HG03025 (cell line): Measurements from ENCODE around the gene MAGI3.

ENCODE experiments used
- ATAC-seq: cut with Tn5 transposase; IDR thresholded peaks from one replicate; pipeline ENCODE4 v1.9.1; 2021; ENCODE audit warnings: mild to moderate bottlenecking, moderate library complexity; ENCODE audit not compliant: unreplicated experiment, low FRiP score

The MAGI3 gene

GRCh38 chr1:113641396-113641795 lies 251.1 kb downstream of the MAGI3 start:
- ATAC-seq = no peak

DNA sequence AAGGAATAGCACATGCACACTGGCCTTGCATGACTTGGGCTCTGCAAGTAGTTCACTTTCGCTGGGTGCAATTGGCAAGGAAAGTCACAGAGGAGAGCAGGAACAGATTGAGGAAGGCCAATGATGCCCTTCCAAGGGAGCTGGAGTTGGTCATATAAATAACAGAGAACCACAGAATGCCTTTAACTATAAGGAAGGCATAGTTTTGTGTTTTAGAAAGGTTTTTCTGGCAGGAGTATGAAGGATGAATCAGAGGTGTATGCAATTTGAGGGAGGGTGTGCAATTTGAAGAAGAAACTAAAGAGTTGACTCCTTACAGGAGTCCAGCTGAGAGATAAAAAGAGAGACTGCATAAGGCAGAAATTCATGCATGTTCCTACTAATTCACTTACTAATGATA lies 256.8 kb downstream of the MAGI3 start:
- ATAC-seq = no peak

GRCh38 chr1:113648478-113648877 lies 258.2 kb downstream of the MAGI3 start:
- ATAC-seq = no peak

DNA sequence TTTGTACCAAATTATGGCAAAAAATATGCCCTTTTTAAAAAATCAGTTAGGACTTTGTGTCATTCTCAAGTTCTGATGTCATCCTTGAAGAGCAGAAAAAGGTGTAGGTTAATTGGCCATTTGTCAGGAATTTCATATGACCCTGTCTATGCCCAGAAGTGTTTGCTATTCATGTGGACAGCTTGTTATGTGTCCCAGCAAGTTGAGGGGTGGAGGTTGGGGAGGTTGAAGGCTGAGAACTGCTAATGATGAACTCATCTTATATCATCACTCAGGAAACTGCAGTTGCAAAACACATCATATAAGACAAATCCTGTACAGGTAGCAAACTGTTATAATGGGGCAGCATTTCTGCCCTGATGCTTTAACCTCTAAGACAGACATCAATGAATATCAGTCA lies 262.5 kb downstream of the MAGI3 start:
- ATAC-seq = no peak

DNA sequence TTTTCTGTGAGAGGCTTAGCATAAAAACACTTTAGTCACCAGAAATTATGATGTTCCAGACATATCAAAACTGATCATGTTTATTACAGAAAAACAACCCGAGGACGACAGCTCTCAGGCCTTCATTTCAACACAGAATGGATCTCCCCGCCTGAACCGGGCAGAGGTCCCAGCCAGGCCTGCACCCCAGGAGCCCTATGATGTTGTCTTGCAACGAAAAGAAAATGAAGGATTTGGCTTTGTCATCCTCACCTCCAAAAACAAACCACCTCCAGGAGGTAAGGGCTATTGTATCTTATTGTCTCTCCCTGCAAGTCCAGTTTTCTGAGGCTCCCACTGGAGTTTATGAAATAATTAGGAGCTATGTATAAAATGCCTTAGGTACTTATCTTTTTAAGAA lies 263.4 kb downstream of the MAGI3 start:
- ATAC-seq = no peak

GRCh38 chr1:113654883-113655282 lies 264.6 kb downstream of the MAGI3 start:
- no peak for ATAC-seq

- ATAC-seq = no peak
Observed at GRCh38 chr1:113657126-113657525, 266.8 kb downstream of the MAGI3 start.

GRCh38 chr1:113657556-113658063 lies 267.3 kb downstream of the MAGI3 start:
- no peak for ATAC-seq

- no peak for ATAC-seq
Observed at GRCh38 chr1:113659035-113659434, 268.7 kb downstream of the MAGI3 start.

DNA sequence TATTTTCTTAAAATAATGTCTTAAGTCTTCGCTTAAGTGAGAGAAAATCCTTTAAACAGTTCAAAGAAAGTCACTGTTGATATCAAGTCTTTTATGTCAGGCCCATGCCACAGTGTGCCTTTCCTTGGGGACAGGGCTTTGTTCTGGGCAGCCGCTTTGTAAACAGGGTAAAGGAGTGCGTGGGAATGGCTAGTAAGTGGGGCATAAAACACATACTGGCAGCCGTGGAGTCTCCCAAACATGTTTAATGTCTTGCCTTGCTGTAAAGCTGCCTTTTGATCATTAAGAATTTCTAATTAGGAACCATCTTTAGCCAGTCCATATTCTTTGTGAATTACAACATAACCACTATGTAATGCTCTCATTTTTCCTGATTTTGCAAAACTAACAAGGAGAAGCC lies 269.2 kb downstream of the MAGI3 start:
- no peak for ATAC-seq

GRCh38 chr1:113660088-113660487 lies 269.8 kb downstream of the MAGI3 start:
- ATAC-seq = no peak

- no peak for ATAC-seq
Observed at GRCh38 chr1:113662101-113662500, 271.8 kb downstream of the MAGI3 start.

- no peak for ATAC-seq
Observed at GRCh38 chr1:113663165-113663951, 273.0 kb downstream of the MAGI3 start.

GRCh38 chr1:113665071-113665470 lies 274.8 kb downstream of the MAGI3 start:
- ATAC-seq = no peak

- ATAC-seq = no peak
Observed at GRCh38 chr1:113666126-113666525, 275.8 kb downstream of the MAGI3 start.

GRCh38 chr1:113669988-113670387 lies 279.7 kb downstream of the MAGI3 start:
- ATAC-seq = no peak

- no peak for ATAC-seq
Observed at GRCh38 chr1:113670650-113671049, 280.3 kb downstream of the MAGI3 start.

DNA sequence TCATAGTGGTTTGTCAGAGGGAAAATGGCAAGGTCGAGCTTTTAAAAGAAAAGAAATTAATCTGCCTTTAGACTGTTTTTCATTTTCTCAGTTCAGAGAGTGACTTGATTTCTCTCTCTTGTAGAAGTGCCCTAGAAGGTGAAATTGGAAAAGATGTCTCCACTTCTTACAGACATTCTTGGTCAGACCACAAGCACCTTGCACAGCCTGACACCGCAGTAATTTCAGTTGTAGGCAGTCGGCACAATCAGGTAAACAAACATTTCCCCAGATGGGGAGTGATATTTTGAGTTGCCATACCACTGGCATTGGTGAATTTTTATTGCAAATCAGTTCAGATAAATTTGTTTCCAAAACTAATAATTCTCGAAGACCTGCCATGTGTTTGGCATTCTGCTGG lies 282.2 kb downstream of the MAGI3 start:
- ATAC-seq = no peak

GRCh38 chr1:113674591-113674990 lies 284.3 kb downstream of the MAGI3 start:
- ATAC-seq = no peak

DNA sequence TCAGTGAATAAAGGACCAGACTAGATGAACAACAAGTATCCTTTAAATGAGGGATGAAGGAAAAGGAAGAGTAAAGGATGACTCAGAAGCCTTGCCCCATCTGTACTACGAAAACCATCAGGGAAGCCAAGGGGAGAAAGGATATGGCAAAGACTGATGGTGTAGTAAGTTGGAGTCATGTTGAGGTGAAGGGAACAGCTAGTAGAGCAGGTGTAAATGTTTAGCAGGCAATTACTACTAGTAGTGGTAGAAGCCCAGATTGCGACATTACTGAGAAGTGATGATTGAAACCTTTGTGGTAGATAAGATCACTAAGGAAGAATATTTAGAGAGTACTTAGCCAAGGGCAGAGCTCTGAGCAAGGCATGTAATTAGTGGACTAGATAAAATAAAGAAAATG lies 285.0 kb downstream of the MAGI3 start:
- ATAC-seq = no peak

- ATAC-seq = no peak
Observed at GRCh38 chr1:113676524-113676923, 286.2 kb downstream of the MAGI3 start.
